Panc1 (cell line): ENCODE measurements around the gene GADD45A. TPM values are rescaled to one million over a fixed set of nuclear protein-coding genes. Genes with fewer than 3 reads are reported as not detected.

Experiments
- ATAC-seq: fragments of 200-7000 bp; cut with Tn5 transposase; 2 replicates; pipeline ENCODE4 v1.9.1; 2020; ENCODE audit warnings: mild to moderate bottlenecking, moderate library complexity
- BruUV-seq: library from RNA; stranded (reverse); fragments of 400-500 nt; replicated peaks from 2 replicates; lab custom pipeline; 2021; lab: Mats Ljungman, UMichigan
- CTCF ChIA-PET: fragments of 300-600 bp; sonication (Branson Sonifier 250); formaldehyde crosslinking; loops from one replicate; lab custom pipeline; 2022; ENCODE audit warnings: antibody characterized with exemption; lab: Charles Lee
- POLR2A ChIA-PET: fragments of 300-600 bp; sonication (Branson Sonifier 250); formaldehyde crosslinking; loops from one replicate; lab custom pipeline; 2022; ENCODE audit warnings: antibody characterized with exemption; lab: Charles Lee
- DNase-seq: peaks from one replicate; pipeline ENCODE4 v3.0.0-alpha.2; 2010; ENCODE audit warnings: low read depth, low spot score
- H3K27ac ChIP-seq: 2 replicates; pipeline ENCODE4 v1.5.1; 2011; ENCODE audit warnings: mild to moderate bottlenecking, low read length, inconsistent platforms
- H3K27me3 ChIP-seq: fragments of 200-500 bp; sonication (Bioruptor generic); 2 replicates; pipeline ENCODE4 v1.6.0; 2014; ENCODE audit warnings: low read length, inconsistent platforms; ENCODE audit not compliant: control insufficient read depth, insufficient read depth
- H3K36me3 ChIP-seq: fragments of 200-500 bp; sonication (Bioruptor generic); 2 replicates; pipeline ENCODE4 v1.5.1; 2014; ENCODE audit warnings: inconsistent platforms, mild to moderate bottlenecking, low read length, moderate library complexity; ENCODE audit not compliant: control insufficient read depth, insufficient read depth
- H3K4me1 ChIP-seq: 2 replicates; pipeline ENCODE4 v1.5.1; 2011; ENCODE audit warnings: inconsistent platforms, mild to moderate bottlenecking, low read length, moderate library complexity; ENCODE audit not compliant: control insufficient read depth, insufficient read depth
- H3K4me3 ChIP-seq, 2 experiments: 2 replicates each; pipeline ENCODE4 v1.5.1; 2011 to 2012; ENCODE audit warnings: low read depth in 2 of 2, low read length in 2 of 2, mild to moderate bottlenecking in 2 of 2, inconsistent platforms in 1 of 2, moderate library complexity in 1 of 2
- H3K9me3 ChIP-seq: fragments of 200-500 bp; sonication (Bioruptor generic); 2 replicates; pipeline ENCODE4 v1.5.1; 2014; ENCODE audit warnings: low read depth, mild to moderate bottlenecking, inconsistent platforms, low read length, moderate library complexity; ENCODE audit not compliant: control insufficient read depth, insufficient read depth
- CTCF ChIP-seq: fragments of 450-650 bp; IDR thresholded peaks from 2 replicates; pipeline ENCODE4 v1.5.1; 2017; ENCODE audit warnings: mild to moderate bottlenecking
- POLR2AphosphoS5 ChIP-seq: IDR thresholded peaks from 2 replicates; pipeline ENCODE4 v1.6.1; 2012; ENCODE audit warnings: mild to moderate bottlenecking, low read depth, low read length, moderate library complexity
- REST ChIP-seq, 2 experiments: IDR thresholded peaks; 2 replicates each; pipeline ENCODE4 v1.6.1; 2011 to 2012; ENCODE audit warnings: low read depth in 2 of 2, control low read depth in 1 of 2, low read length in 1 of 2, mild to moderate bottlenecking in 1 of 2, moderate library complexity in 1 of 2; ENCODE audit not compliant: insufficient read depth in 1 of 2
- SIN3A ChIP-seq: IDR thresholded peaks from 2 replicates; pipeline ENCODE4 v1.6.1; 2012; ENCODE audit warnings: low read depth, mild to moderate bottlenecking, low read length, moderate library complexity, borderline replicate concordance; ENCODE audit not compliant: insufficient read depth
- TCF7L2 ChIP-seq: IDR thresholded peaks from 2 replicates; pipeline ENCODE4 v1.6.1; 2011; ENCODE audit warnings: mild to moderate bottlenecking, low read depth, low read length, inconsistent platforms
- in situ Hi-C: cut with HindIII; loops from 2 replicates; pipeline ENCODE4 v1.10.0; 2016; ENCODE audit warnings: low sequenced_read_pairs, low pct_unique_long_range_greater_than_20kb
- intact Hi-C: fragments of 100-400 bp; cut with micrococcal nuclease; formaldehyde crosslinking; loops from one replicate; pipeline ENCODE4 v1.10.0; 2022; ENCODE audit not compliant: unreplicated experiment
- total RNA-seq: library from RNA; stranded (reverse); gene quantifications from one replicate; pipeline ENCODE4 v1.2.1, GENCODE V29; 2021; ENCODE audit not compliant: unreplicated experiment

Gene GADD45A
- total RNA-seq, 1 experiment from 2014 or later, result 106 TPM

- Histone ChIP-seq H3K27me3 (no peaks in the 10 kb centered on the region), H3K4me3 (no peak overlapping the region), H3K27ac (no peak overlapping the region), H3K36me3 (no peaks in the 10 kb centered on the region), H3K9me3 (no peaks in the 10 kb centered on the region), H3K4me1 (peaks cover 28% of the 10 kb centered on the region)
- ChIA-PET POLR2A (no interaction called here), CTCF (no interaction called here)
- in situ Hi-C loops (no loop called here), intact Hi-C loops (no loop called here)
- ATAC-seq (no peak), DNase-seq (no peak)
- TF ChIP-seq SIN3A (no peak), POLR2AphosphoS5 (no peak), CTCF (no peak), REST (IDR thresholded peaks at IDR 0.05; ENCODE audit: insufficient read depth in 1 of 2, low read depth in 2 of 2, low read length in 1 of 2) (no peak), TCF7L2 (no peak)
- no TSS peak for BruUV-seq
Observed at GRCh38 chr1:67708606-67709005, 23.6 kb downstream of the GADD45A start.

- intact Hi-C loops, result no loop called here
- H3K36me3 ChIP-seq, result no peaks in the 10 kb centered on the region
- H3K4me1 ChIP-seq, result peaks cover 42% of the 10 kb centered on the region
- no peak overlapping the region for H3K4me3 ChIP-seq
- ChIA-PET CTCF (no interaction called here), POLR2A (no interaction called here)
- TF ChIP-seq CTCF (no peak), SIN3A (no peak), POLR2AphosphoS5 (no peak)
- peak overlapping the region; percentile 35; the same call in 1 of the 2 replicates for H3K27ac ChIP-seq
- in situ Hi-C loops, result no loop called here
- DNase-seq (no peak), ATAC-seq (no peak)
- H3K27me3 ChIP-seq, result no peaks in the 10 kb centered on the region
- H3K9me3 ChIP-seq, result no peaks in the 10 kb centered on the region
- no TSS peak for BruUV-seq
Observed at GRCh38 chr1:67710417-67710816, 25.4 kb downstream of the GADD45A start.
